HG03103 (cell line): Measurements from ENCODE around the gene INKA2.
"Not testable (repeated sequence)": the region's sequence is repeated elsewhere in the genome, so short reads cannot be mapped to it uniquely, and the experiment has no call there.

Source experiments
- ATAC-seq: cut with Tn5 transposase; IDR thresholded peaks from one replicate; pipeline ENCODE4 v1.9.1; 2021; ENCODE audit warnings: low read depth; ENCODE audit not compliant: unreplicated experiment

INKA2 gene

DNA sequence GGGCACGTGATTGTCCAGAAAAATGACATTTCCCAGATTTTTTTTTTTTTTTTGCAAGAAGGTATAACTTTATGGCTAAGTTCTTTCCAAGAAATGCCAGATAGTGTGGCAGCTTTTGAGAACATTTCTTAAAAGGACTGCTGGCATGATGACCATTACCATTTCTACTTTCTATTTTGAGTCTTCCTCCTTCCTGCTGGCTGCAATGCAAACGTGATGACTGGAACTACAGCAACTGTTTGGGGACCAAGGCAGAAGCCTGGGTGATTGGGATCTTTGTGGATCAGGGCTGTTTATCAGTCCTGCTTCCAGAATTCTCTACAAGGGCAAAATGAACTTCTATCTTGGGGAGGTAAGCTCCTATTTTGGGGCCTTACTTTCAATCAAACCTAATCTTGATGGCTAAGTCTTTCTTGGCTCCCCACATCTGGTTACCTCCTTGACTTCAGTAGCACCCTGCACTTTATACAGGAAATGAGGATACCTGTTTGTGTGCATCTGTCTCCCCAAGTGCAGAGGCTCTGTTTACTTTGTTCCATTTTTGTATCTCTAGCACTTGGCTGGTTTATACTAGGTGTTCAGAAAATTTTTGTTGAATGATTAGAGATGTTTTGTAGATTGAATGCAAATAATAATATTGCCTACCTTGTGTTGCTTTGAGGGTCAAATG lies 12.8 kb upstream of the INKA2 start:
- no peak for ATAC-seq

DNA sequence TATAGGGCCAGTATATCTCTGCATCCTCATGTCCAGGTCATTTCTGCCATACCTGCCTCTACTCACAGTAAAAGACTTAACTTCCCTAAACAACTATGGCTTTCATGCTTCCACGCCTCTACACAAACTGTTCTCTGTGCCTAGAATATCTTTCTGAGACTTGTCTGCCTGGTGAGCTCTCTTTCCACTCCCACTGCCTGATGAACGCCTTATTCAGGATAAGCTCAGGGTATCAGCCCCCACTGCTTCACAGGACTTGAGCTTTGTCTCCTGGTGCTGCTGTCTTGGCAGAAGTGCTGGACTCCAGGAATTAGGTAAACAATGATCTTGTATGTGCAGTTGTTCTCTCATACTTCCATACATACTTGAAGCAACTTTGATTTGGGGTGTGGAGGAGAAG lies 11.7 kb upstream of the INKA2 start:
- no peak for ATAC-seq

DNA sequence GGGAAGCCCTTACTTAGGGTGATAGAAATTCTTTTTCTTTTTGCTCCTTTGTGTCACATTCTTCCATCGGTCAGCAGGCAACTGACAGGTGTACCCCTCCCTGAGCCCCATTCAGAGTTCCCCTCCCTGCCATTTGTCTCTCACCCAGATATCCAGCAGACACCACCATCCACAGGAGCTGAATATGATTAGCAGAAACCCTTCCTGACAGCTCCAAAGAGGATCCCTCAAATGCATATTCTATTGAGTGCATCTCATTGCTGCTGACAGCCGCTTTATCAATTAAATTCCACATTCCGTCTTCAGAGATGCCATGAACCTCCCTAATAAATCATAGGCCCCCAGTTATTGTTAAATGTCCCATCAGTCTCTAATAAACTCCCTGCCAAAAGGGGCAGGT lies 10.4 kb upstream of the INKA2 start:
- no peak for ATAC-seq

DNA sequence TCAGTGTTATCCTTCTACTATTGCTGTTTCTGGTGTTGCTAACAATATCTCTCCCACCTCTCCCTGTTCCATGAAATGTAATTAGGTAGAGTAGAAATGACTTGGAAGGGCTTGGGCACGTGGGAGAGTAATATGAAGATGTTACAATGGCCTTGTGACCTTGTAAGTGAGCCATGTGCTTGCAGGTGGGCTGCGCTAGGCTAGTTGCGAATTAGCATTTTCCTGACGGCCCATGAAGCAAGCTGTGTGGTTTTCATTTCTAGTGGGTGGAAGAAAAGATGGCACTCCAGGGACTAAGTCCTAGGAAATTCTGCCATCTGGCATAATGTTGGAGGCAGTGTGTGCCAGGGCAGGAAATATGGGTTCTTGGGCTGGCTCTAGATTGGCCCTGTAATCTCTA lies 8.8 kb upstream of the INKA2 start:
- no peak for ATAC-seq

DNA sequence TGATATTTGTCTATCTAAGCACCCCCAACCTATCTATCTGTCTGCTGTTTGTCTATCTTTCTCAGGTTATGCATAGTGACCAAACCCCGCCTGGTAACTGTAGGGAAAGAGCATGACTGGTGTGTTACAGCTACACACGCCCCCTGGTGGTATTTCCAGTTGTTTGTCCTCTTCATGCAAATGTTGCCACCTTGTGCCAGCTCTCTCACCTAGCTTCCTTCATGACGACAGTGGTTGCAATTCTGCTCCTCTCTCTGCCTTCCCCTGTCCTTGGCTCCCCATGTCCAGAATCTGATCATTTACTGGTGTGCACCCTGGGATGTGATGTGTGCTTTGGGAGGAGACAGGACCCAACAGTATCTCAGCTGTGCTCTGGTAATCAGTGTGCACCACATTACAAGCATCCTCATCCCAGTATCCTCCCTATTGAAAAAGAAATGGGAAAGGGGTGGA lies 8.1 kb upstream of the INKA2 start:
- ATAC-seq, result no peak

DNA sequence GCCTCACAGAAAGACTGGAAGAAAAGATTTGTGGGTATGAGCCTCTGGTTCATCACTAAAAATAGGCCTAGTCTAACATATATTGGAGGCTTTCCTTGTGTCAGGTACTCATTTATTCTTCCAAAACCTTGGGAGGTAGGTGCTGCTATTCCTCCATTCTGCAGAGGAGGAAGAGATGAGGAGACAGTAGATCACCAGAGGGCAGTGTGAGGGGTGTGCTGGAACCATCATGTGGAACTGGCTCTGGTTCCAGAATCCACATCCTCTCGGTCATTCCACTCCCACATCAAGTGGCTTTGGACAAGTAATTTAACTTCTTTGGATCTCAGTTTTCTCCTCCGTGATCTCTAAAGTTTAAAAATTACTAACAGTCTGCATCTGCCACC lies 7.4 kb upstream of the INKA2 start:
- no peak for ATAC-seq

DNA sequence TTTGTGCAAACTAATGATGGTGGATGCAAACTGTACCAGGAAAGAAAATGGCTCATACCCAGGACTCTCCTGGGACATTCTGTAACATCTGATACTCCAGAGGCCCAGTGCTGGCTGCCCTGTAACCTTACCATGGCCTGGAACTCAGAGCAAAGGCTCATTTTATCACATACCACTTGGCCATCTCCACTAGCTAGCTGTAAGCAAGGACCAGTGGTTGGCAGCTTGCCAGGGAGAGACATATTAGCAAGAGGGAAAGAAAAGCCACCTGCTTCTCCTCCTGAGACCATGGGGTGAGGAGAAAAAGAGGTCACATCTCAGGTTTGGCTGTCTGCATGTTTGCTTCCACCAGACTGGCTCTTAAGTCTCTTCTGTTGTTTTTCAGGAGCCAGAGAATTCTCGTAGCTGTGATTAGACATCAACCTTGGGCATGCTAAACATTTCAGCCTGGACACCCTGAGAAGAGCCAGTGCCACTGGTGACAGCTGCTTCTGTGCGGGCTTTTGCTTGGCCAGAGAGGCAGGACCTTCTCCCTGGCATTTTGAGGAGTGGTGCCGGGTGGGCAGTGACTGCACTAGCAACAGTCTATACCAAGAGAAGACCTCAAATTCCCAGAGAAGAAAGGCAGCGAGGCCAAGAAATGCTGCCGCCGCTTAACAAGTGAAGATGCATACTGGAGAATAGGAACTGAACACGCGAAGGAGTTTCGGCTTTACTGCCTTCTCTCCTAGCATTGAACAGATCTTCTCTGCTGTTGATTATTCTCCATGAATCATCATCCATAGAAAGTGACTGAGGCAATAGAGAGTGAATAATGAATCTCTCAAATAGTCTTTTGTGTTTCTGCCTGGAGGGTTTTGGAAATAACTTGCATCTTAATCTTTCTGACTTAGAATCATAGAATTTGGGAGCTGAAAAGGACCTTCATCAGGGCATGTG lies 6.7 kb upstream of the INKA2 start:
- no peak for ATAC-seq

DNA sequence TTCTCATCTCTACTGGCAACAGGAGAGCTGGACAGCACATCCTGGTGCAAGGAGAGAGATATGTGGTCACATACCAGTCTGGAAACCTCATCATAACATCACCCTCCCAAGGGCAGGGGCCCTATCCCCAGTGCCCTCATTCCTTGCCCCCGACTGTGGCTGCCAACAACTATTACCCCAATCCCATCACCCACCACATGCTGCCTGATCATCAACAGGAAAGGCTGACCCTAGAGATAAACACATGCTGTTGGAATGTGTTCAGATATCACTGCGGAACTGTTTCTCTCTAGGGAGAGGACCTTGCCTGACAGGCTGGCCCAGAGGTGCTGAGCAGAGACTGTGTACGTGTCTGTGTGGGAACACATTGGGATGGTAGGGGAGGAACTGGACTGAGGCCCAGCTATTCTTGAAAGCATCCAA lies 4.5 kb upstream of the INKA2 start:
- no peak for ATAC-seq

DNA sequence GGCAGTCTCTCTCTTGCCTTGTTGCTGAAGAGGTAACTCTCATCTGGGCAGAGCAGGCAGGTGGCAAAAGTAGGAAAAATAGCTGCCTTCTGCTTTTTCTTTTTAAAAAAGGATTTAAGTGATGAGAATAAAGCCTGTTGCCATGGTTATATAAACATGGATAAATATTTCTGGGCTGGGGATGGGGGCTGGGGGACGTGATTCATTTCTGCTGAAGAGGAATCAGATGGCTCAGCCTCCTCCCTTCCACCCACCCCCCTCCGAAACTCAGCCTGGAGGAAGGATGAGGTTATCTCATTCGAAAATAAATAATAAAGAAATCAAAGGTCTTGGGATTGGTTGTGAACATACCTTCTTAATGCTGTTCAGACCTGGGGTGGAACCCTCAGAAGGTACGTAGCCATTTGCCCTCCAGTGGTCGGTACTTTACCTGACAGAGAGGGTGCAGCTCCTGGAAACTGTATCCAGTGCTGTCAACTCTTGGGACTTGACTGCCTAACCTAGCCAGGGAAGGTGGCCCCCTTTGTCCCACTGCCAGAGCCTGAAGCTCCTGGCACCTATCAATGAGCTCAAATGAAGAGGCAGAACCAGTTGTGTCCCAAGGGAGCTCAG lies 3.8 kb upstream of the INKA2 start:
- no peak for ATAC-seq

DNA sequence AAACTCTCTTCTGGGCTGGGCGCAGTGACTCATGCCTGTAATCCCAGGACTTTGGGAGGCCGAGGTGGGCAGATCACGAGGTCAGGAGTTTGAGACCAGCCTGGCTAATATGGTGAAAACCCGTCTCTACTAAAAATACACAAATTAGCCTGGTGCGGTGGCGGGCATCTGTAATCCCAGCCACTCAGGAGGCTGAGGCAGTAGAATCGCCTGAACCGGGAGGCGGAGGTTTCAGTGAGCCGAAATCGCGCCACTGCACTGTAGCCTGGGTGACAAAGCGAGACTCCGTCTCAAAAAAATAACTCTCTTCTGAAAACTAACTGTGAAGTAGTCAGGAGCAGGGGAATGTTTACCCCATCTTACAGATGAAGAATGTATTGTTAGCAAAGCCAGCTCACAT lies 3.1 kb upstream of the INKA2 start:
- ATAC-seq, result not testable (repeated sequence)

DNA sequence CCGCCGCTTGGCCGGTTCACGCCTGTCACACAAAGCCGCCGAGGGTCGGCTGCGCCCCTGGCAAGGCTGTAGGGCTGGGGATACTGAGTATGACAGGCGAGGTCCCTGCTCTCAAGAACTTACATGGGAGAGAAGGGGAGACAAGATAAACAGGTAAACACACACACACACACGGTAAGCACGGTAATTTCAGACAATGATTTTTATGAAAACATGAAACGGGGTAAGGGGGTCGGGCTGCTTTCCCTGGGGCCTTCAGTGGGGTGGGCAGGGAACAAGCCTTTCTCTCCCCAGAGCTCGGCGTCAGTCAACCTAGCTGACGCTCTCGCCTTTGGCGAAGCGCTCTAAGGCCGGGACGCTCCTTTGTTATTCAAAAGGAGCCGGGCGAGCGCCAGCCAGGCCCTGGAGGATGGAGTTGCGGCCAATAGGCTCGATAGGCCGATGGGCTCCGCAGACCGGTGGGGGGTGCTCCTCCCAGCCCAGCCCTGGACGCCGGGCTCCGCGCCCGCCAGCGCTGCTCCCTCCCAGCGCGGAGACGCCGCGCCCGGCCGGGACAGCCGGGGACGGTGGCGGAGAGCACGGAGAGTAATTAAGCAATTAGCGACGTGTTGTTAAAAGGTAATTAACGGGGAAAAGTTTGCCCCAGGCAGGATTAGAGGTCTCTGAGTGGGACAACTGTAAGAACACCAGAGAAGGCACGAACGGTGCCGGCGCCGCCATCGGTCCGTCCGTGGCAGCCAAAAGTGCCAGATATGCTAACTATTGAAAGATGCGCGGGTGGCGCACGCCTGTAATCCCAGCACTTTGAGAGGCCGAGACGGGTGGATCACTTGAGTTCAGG lies 950 bp upstream of the INKA2 start:
- ATAC-seq, result no peak

DNA sequence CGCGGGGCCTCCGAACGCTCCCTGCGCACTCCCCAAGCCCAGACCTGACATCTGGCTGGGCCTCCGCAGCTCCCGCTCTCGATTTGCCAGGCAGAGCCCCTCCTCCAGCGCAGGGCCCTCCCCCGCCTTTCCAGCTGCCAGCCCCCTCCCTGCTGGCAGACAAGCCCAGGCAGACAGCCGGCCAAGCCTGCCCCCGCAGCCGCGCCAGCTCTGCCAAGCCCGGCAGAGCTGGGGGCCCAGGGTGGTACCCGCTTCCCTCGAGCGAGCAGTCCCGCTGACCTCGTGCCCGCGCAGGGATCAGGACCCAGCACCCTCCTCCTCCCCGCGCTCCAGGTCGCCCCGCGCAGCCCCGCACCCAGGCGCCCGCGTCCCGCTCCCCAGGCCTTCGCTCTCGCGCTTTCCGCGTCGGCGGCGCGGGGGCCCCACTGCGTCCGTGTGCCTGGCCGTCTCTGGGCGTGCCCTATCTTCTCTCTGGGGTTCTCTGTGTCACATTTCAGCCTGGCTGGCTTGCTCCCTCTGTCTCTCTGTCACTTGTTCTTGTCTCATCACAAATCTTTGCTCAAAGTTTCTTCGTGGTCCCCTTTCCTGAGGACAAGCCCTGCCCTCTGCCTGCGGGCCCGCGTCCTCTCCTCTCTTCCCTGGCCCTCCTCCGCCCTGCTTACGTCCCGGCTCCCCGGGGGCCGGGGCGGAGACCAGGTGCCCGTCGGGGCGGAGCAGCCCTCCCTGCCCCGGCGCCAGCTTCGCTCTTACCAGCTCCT lies 580 bp downstream of the INKA2 start:
- ATAC-seq, result peak; percentile 31

DNA sequence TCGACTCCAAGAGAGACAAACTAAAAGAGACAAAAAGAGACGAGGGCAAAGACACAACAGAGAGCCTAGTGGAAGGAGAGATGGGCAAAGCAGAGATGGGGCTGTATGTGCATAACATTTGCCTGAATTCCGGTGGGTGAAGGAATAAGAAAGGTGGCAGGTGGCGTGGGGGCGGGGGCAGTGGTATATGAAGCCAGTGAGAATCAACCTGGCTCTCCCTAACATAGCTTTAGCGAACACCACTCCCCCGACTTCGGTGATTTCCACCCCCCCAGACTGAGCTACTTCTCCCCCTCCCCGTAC lies 1.1 kb downstream of the INKA2 start:
- no peak for ATAC-seq

DNA sequence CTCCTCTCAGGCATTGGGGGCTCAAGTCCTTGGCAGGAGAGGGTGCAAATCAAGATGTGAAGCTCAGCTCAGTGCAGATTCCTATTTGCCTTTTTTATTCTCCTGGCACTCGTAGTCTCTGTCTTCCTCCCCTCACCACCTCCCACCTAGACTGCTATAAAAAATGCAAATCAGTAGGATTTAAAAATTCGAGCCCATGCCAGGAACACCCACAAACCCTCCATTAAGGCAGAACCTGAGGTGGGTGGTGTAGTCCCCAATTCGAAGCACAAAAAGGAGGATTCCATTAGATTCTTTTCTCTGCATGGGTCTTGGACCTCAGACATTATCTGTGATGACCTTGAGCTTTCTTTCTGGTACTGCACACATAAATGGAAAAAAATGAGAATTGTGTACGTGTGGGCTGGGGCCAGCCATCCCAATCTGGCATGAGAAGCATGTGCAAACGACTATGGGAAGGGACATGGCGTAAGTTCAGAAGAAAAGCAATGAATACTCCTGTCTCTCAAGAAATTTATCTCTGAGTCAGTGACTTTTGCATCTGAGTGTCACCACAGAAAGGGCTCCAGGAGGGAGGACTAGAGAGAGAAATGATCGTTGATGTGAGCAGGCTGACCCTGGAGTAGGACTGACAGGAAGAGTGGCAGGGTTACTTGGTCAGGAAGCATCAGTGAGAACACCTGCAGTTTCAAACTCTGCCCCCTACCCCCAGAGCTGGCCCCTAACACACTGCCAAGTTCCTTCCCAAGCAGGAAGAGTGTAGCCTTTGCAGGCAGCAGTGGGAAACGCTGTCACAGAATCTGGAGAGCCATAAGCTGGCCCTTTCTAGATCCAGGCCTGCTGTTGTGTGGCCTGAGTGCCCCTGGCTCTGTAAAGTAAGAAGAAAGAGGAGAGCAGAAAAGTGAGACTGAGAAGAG lies 1.7 kb downstream of the INKA2 start:
- ATAC-seq, result no peak

DNA sequence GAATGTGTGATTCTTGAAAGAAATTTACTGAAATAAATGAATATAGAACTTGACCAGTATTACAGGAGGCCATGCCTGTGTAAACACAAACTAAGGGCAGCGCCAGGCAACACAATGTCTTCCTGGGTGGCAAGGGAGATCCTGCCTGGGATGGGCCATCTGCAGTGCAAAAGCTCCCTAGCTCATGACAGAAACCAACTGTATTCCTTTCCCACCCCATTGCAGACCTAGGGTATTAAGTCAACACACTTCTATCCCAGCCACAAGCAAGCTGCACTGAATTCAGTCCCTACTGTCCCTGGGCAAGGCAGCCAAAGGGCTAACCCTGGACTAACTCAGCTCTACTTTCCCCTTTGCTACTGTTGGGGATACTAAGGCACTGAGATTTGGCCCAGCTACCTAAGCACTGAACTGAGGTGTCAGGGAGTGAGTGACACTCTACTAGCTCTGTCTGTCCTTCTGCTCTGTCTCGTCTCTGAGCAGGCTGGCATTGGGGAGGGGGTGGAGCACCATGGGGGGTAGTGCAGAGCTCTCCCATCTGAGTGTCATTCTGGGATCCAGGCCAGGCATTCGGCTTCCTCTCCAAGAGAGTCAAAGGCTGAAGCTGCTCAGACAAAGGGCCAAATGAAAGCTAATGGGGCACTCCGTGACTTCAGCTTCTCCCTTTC lies 2.5 kb downstream of the INKA2 start:
- no peak for ATAC-seq

DNA sequence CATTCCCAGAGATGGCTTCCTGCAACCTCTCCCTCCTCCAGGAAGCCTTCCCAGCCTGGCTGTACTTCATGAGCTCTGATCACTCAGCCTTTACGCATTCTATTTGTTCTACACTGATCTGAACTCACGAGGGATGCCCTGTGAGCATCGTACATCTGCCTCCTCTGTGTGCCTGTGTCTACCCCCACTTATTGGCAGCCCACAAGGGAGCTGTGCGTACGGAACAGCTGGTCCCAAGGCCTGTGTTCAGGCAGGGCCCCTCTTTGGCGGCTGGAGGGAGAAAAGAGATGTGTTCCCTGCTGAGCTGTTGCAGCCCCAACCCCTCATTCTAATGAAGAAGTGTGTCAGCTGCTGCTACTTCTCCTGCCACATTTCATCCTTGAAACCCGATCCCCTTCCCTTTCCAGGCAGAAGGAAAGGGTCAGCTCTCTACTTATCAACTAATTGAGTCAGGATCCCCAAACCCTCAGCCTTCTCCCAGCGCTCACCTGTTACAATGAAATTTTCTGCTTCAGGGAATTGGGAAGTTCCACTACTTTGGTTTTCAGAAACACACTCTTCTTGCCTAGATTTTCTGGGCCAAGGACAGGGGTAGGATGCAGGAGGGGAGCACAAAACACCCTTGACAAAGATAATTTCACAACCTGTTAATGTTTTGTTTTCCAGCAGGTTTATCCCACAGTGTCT lies 3.2 kb downstream of the INKA2 start:
- ATAC-seq, result no peak

DNA sequence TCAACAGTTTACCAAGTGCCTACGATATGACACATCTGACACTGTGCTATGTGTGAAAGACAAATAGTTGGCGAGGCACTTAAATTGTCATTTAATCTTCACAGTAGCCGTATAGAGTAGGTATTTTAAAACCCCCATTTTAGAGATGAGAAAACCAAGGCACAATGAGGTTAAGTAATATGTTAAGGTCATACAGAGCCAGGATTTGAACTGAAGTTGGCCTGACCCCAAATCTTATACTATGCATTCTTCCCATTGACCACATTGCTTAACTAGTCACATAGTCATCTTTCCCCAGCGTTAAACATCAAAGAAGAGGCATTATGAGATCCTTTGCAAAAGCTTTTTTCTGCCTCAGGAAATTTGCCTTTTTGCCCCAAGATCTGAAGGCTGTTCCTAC lies 3.9 kb downstream of the INKA2 start:
- ATAC-seq, result no peak

DNA sequence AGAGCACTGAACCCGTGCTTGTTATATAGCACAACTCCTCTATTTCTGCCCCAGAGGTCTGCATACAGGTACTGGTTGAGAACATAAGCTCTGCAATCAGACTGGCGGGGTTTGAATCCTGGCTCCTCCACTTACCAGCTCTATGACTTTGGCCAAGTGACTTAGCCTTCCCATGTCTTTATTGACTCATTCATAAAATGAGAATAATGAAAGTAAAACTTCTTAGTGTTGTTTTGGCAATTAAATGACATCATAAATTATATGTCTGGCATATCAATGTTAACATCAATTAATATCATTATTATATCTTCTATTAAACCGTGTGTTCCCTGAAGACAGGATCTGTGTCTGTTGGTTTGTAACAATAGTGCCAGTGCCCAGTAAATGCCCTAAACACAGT lies 4.3 kb downstream of the INKA2 start:
- no peak for ATAC-seq
